H9 (cell line): ENCODE data around the gene NEB. TPM values are rescaled to one million over a fixed set of nuclear protein-coding genes. Genes with fewer than 3 reads are reported as not detected.
"Not testable (repeated sequence)": the region's sequence is repeated elsewhere in the genome, so short reads cannot be mapped to it uniquely, and the experiment has no call there.

ENCODE experiments used
- DNase-seq: peaks from one replicate; pipeline ENCODE4 v3.0.0-alpha.2; 2017
- H2AFZ ChIP-seq: one replicate; pipeline ENCODE4 v1.6.1; 2013; ENCODE audit warnings: mild to moderate bottlenecking, low read length, control low read depth, moderate library complexity
- H2AK5ac ChIP-seq: 2 replicates; pipeline ENCODE4 v1.6.1; 2013; ENCODE audit warnings: low read length, control low read depth, mixed read lengths; ENCODE audit not compliant: insufficient read length
- H2BK120ac ChIP-seq: one replicate; pipeline ENCODE4 v1.6.1; 2013; ENCODE audit warnings: low read depth, mild to moderate bottlenecking, low read length, control low read depth, inconsistent platforms; ENCODE audit not compliant: poor library complexity, severe bottlenecking
- H2BK12ac ChIP-seq: 2 replicates; pipeline ENCODE4 v1.6.1; 2013; ENCODE audit warnings: low read length, control low read depth, mixed read lengths, low read depth; ENCODE audit not compliant: insufficient read length
- H2BK15ac ChIP-seq: 2 replicates; pipeline ENCODE4 v1.6.1; 2013; ENCODE audit warnings: low read depth, low read length, control low read depth
- H2BK20ac ChIP-seq: one replicate; pipeline ENCODE4 v1.6.1; 2013; ENCODE audit warnings: low read depth, mild to moderate bottlenecking, low read length, control low read depth, inconsistent platforms; ENCODE audit not compliant: poor library complexity, severe bottlenecking
- H2BK5ac ChIP-seq: 2 replicates; pipeline ENCODE4 v1.6.1; 2013; ENCODE audit warnings: low read length, control low read depth, mixed read lengths; ENCODE audit not compliant: insufficient read length
- H3K14ac ChIP-seq: 2 replicates; pipeline ENCODE4 v1.6.1; 2013; ENCODE audit warnings: low read length, control low read depth; ENCODE audit not compliant: insufficient read depth
- H3K18ac ChIP-seq: 2 replicates; pipeline ENCODE4 v1.6.1; 2013; ENCODE audit warnings: low read depth, mild to moderate bottlenecking, mixed read lengths, low read length, control low read depth; ENCODE audit not compliant: insufficient read length
- H3K23ac ChIP-seq: 2 replicates; pipeline ENCODE4 v1.6.1; 2013; ENCODE audit warnings: low read length, control low read depth, mixed read lengths, low read depth; ENCODE audit not compliant: insufficient read length
- H3K23me2 ChIP-seq: 2 replicates; pipeline ENCODE4 v1.6.1; 2013; ENCODE audit warnings: low read depth, mild to moderate bottlenecking, mixed read lengths, low read length, control low read depth; ENCODE audit not compliant: insufficient read length, poor library complexity, severe bottlenecking
- H3K27ac ChIP-seq: 2 replicates; pipeline ENCODE4 v1.5.1; 2013; ENCODE audit warnings: low read length, control low read depth, mixed read lengths, low read depth; ENCODE audit not compliant: insufficient read length
- H3K27me3 ChIP-seq: 2 replicates; pipeline ENCODE4 v1.6.1; 2013; ENCODE audit warnings: low read length, control low read depth, inconsistent platforms; ENCODE audit not compliant: insufficient read depth
- H3K4ac ChIP-seq: 2 replicates; pipeline ENCODE4 v1.6.1; 2013; ENCODE audit warnings: low read depth, mild to moderate bottlenecking, control low read depth, inconsistent platforms, low read length, moderate library complexity
- H3K4me1 ChIP-seq: 2 replicates; pipeline ENCODE4 v1.6.1; 2013; ENCODE audit warnings: low read length, control low read depth, inconsistent platforms; ENCODE audit not compliant: insufficient read depth
- H3K4me2 ChIP-seq: 2 replicates; pipeline ENCODE4 v1.6.1; 2013; ENCODE audit warnings: low read length, control low read depth, mixed read lengths; ENCODE audit not compliant: insufficient read length, insufficient read depth
- H3K56ac ChIP-seq: 2 replicates; pipeline ENCODE4 v1.6.1; 2013; ENCODE audit warnings: low read depth, mild to moderate bottlenecking, mixed read lengths, low read length, control low read depth; ENCODE audit not compliant: insufficient read length
- H3K79me1 ChIP-seq: 2 replicates; pipeline ENCODE4 v1.6.1; 2013; ENCODE audit warnings: low read depth, mild to moderate bottlenecking, moderate library complexity, low read length, control low read depth, inconsistent platforms; ENCODE audit not compliant: insufficient read depth, poor library complexity, severe bottlenecking
- H3K79me2 ChIP-seq: 2 replicates; pipeline ENCODE4 v1.6.1; 2013; ENCODE audit warnings: low read length, control low read depth, inconsistent platforms; ENCODE audit not compliant: insufficient read depth
- H3K9ac ChIP-seq: 2 replicates; pipeline ENCODE4 v1.6.1; 2013; ENCODE audit warnings: low read length, control low read depth, mixed read lengths; ENCODE audit not compliant: insufficient read length; ENCODE audit errors: extremely low read depth
- H3K9me3 ChIP-seq: one replicate; pipeline ENCODE4 v1.6.1; 2013; ENCODE audit warnings: low read depth, low read length, inconsistent platforms; ENCODE audit not compliant: control insufficient read depth
- H3T11ph ChIP-seq: one replicate; pipeline ENCODE4 v1.6.1; 2013; ENCODE audit warnings: mild to moderate bottlenecking, low read length, control low read depth, inconsistent platforms
- H4K20me1 ChIP-seq: one replicate; pipeline ENCODE4 v1.6.1; 2013; ENCODE audit not compliant: control insufficient read depth, insufficient read length, insufficient read depth
- H4K5ac ChIP-seq: 2 replicates; pipeline ENCODE4 v1.6.1; 2013; ENCODE audit warnings: low read depth, mild to moderate bottlenecking, mixed read lengths, low read length, control low read depth; ENCODE audit not compliant: insufficient read length
- H4K8ac ChIP-seq: replicated peaks from 2 replicates; pipeline ENCODE4 v1.6.1; 2013; ENCODE audit warnings: low read length, control low read depth, mixed read lengths, low read depth; ENCODE audit not compliant: insufficient read length
- H4K91ac ChIP-seq: 2 replicates; pipeline ENCODE4 v1.6.1; 2013; ENCODE audit warnings: low read depth, mild to moderate bottlenecking, moderate library complexity, mixed read lengths, low read length, control low read depth; ENCODE audit not compliant: insufficient read length
- H3K27ac Mint-ChIP-seq, 3 experiments: 2 replicates in 2 of 3; 3 replicates in 1 of 3; pipeline ENCODE4 v1.8.0; 2020 to 2021; ENCODE audit warnings: mixed read lengths in 3 of 3, mild to moderate bottlenecking in 1 of 3, moderate library complexity in 1 of 3
- H3K27me3 Mint-ChIP-seq: 2 replicates; pipeline ENCODE4 v1.8.0; 2021; ENCODE audit warnings: low read depth, mild to moderate bottlenecking, moderate library complexity, mixed read lengths
- H3K36me3 Mint-ChIP-seq, 3 experiments: 2 replicates in 2 of 3; 3 replicates in 1 of 3; pipeline ENCODE4 v1.8.0; 2020 to 2021; ENCODE audit warnings: low read depth in 3 of 3, mixed read lengths in 3 of 3; ENCODE audit not compliant: insufficient read depth in 1 of 3
- H3K4me1 Mint-ChIP-seq, 2 experiments: 2 replicates each; pipeline ENCODE4 v1.8.0; 2020; ENCODE audit warnings: mixed read lengths in 2 of 2
- H3K4me3 Mint-ChIP-seq, 2 experiments: 2 replicates in 1 of 2; 3 replicates in 1 of 2; pipeline ENCODE4 v1.8.0; 2020 to 2021; ENCODE audit warnings: mild to moderate bottlenecking in 2 of 2, mixed read lengths in 2 of 2, moderate library complexity in 1 of 2
- H3K9me3 Mint-ChIP-seq, 2 experiments: 2 replicates in 1 of 2; 3 replicates in 1 of 2; pipeline ENCODE4 v1.8.0; 2020; ENCODE audit warnings: mild to moderate bottlenecking in 2 of 2, mixed read lengths in 2 of 2, moderate library complexity in 1 of 2
- CTCF ChIP-seq: fragments of 200-600 bp; sonication (generic); conservative IDR thresholded peaks from 3 replicates; pipeline ENCODE4 v1.8.0; 2021; ENCODE audit warnings: antibody characterized with exemption, mild to moderate bottlenecking
- WGBS: extraction: QIAGEN DNeasy Blood & Tissue Kit; methylation state at CpG from one replicate; pipeline ENCODE4 v1.1.7; 2013; ENCODE audit warnings: missing lambda C conversion rate, low lambda C conversion rate, mixed read lengths; ENCODE audit not compliant: insufficient read length; ENCODE audit errors: extremely low coverage; 5-methylcytosine and 5-hydroxymethylcytosine counted together
- total RNA-seq: library from RNA; stranded (reverse); gene quantifications from 2 replicates; pipeline ENCODE4 v1.2.1, GENCODE V29; 2021

Gene NEB
- total RNA-seq, 1 experiment from 2014 or later: 0.98 TPM

DNA sequence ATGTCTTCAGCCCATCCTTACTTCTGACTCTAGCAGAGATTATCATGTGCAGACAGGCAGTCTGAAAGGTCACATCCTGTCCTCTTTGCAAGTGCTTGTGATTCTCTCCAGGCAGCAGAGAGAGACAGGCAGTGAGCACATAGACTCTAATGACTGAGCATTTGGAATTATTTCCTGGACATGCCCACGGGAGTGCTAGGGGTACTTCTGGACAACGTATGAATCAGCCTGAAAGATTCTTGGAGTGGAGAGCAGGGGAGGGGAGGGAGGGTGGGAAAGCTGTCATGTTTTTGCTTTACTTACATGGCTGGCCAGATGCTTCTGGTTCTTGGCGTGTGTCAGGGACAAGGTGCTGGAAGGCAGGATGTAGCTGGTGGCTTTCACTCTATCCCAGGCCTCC is 174.0 kb downstream of the NEB start:
- Mint-ChIP-seq H3K27ac (peak overlapping the region in 1 of 3 experiments; percentile 59; a peak in 2 of 7 replicates), H3K9me3 (no peaks in the 10 kb centered on the region; a peak in 2 of 5 replicates), H3K4me3 (no peak overlapping the region), H3K4me1 (no peaks in the 10 kb centered on the region), H3K36me3 (no peaks in the 10 kb centered on the region), H3K27me3 (no peaks in the 10 kb centered on the region)
- H3K27me3 ChIP-seq: no peaks in the 10 kb centered on the region
- no peak overlapping the region for H3K4me2 ChIP-seq
- no peak overlapping the region for H3K27ac ChIP-seq
- H3K4me1 ChIP-seq: no peaks in the 10 kb centered on the region
- H4K20me1 ChIP-seq: no peaks in the 10 kb centered on the region
- H4K5ac ChIP-seq: no peak overlapping the region
- H3K79me1 ChIP-seq: no peaks in the 10 kb centered on the region
- no peak overlapping the region for H2AK5ac ChIP-seq
- no peak overlapping the region for H3K4ac ChIP-seq
- no peak overlapping the region for H3K18ac ChIP-seq
- H3K14ac ChIP-seq: no peak overlapping the region
- H3K23me2 ChIP-seq: no peaks in the 10 kb centered on the region
- no peak overlapping the region for H3K9ac ChIP-seq
- no peak overlapping the region for H3K23ac ChIP-seq
- TF ChIP-seq CTCF: no peak
- no peak overlapping the region for H2AFZ ChIP-seq
- no peak overlapping the region for H3T11ph ChIP-seq
- H3K56ac ChIP-seq: no peak overlapping the region
- H2BK120ac ChIP-seq: no peak overlapping the region
- H2BK15ac ChIP-seq: no peak overlapping the region
- no peak for DNase-seq
- H3K79me2 ChIP-seq: no peaks in the 10 kb centered on the region
- H2BK20ac ChIP-seq: no peak overlapping the region
- no CpG with 5 or more reads among the region's 3 CpGs for WGBS
- H4K91ac ChIP-seq: no peak overlapping the region
- no peak overlapping the region for H2BK12ac ChIP-seq
- H4K8ac ChIP-seq: no peak overlapping the region
- no peak overlapping the region for H2BK5ac ChIP-seq
- no peaks in the 10 kb centered on the region for H3K9me3 ChIP-seq

GRCh38 chr2:151559431-151559830 is 174.8 kb downstream of the NEB start:
- not testable (repeated sequence) for H3K4me1 ChIP-seq, H3K27ac Mint-ChIP-seq, H3K9ac ChIP-seq, H3K4me2 ChIP-seq, H2BK120ac ChIP-seq, H3K18ac ChIP-seq, H3T11ph ChIP-seq, H4K20me1 ChIP-seq, DNase-seq, H3K9me3 Mint-ChIP-seq, H3K9me3 ChIP-seq, H3K79me2 ChIP-seq, H3K27ac ChIP-seq, H3K4me1 Mint-ChIP-seq, H3K79me1 ChIP-seq, H3K14ac ChIP-seq, H3K56ac ChIP-seq, H4K91ac ChIP-seq, H3K23ac ChIP-seq, H3K27me3 ChIP-seq, H4K5ac ChIP-seq, H3K4ac ChIP-seq, H2BK12ac ChIP-seq, H2BK5ac ChIP-seq, H3K4me3 Mint-ChIP-seq, H3K23me2 ChIP-seq, H4K8ac ChIP-seq, H2BK15ac ChIP-seq, H2AFZ ChIP-seq, H2AK5ac ChIP-seq, H3K36me3 Mint-ChIP-seq, H2BK20ac ChIP-seq, H3K27me3 Mint-ChIP-seq
- WGBS: no CpG with 5 or more reads among the region's 2 CpGs
